Activated T-cell treated with anti-CD3 and anti-CD28 coated beads, Interleukin-2, amount 50 U/mL, for 4 hours (primary cell): ENCODE data around the gene ZFHX3. TPM values are rescaled to one million over a fixed set of nuclear protein-coding genes. Genes with fewer than 3 reads are reported as not detected.

ENCODE experiments used
- ATAC-seq, 2 donors: fragments of 200-7000 bp; cut with Tn5 transposase; one replicate each; pipeline ENCODE4 v1.10.0; 2021
- DNase-seq: peaks from one replicate; pipeline ENCODE4 v3.0.0-alpha.2; 2020
- H3K27me3 Mint-ChIP-seq: one replicate; pipeline ENCODE4 v1.8.0; 2021; ENCODE audit warnings: low read depth, mixed read lengths
- H3K36me3 Mint-ChIP-seq: one replicate; pipeline ENCODE4 v1.8.0; 2022; ENCODE audit warnings: mixed read lengths; ENCODE audit not compliant: insufficient read depth
- H3K4me1 Mint-ChIP-seq: one replicate; pipeline ENCODE4 v1.8.0; 2021; ENCODE audit warnings: low read depth, mixed read lengths
- H3K4me3 Mint-ChIP-seq: one replicate; pipeline ENCODE4 v1.8.0; 2021; ENCODE audit warnings: mild to moderate bottlenecking, moderate library complexity, mixed read lengths
- H3K9me3 Mint-ChIP-seq: one replicate; pipeline ENCODE4 v1.8.0; 2021; ENCODE audit warnings: mixed read lengths
- total RNA-seq, 3 donors: library from RNA; stranded (reverse); gene quantifications; one replicate each; pipeline ENCODE4 v1.2.1, GENCODE V29; 2021

The ZFHX3 gene
- total RNA-seq, 3 donors from 2014 or later: 0.29 to 2.5 (median 0.86) TPM

GRCh38 chr16:73064212-73064993 lies 16.5 kb upstream of the ZFHX3 start:
- H3K9me3 Mint-ChIP-seq: no peaks in the 10 kb centered on the region
- no peak overlapping the region for H3K4me3 Mint-ChIP-seq
- ATAC-seq: no peak
- peaks cover 81% of the 10 kb centered on the region for H3K27me3 Mint-ChIP-seq
- DNase-seq: no peak
- H3K4me1 Mint-ChIP-seq: peaks cover 7% of the 10 kb centered on the region
- H3K36me3 Mint-ChIP-seq: no peaks in the 10 kb centered on the region

GRCh38 chr16:73063854-73064211 lies 15.9 kb upstream of the ZFHX3 start:
- Mint-ChIP-seq H3K36me3 (no peaks in the 10 kb centered on the region), H3K4me3 (no peak overlapping the region), H3K27me3 (peaks cover 80% of the 10 kb centered on the region), H3K9me3 (no peaks in the 10 kb centered on the region), H3K4me1 (peaks cover 10% of the 10 kb centered on the region)
- DNase-seq (no peak), ATAC-seq (no peak)

- ATAC-seq (no peak), DNase-seq (no peak)
- Mint-ChIP-seq H3K27me3 (peaks cover 75% of the 10 kb centered on the region), H3K9me3 (no peaks in the 10 kb centered on the region), H3K4me1 (peaks cover 10% of the 10 kb centered on the region), H3K36me3 (no peaks in the 10 kb centered on the region), H3K4me3 (no peak overlapping the region)
Observed at GRCh38 chr16:73062743-73063733, 15.1 kb upstream of the ZFHX3 start.

DNA sequence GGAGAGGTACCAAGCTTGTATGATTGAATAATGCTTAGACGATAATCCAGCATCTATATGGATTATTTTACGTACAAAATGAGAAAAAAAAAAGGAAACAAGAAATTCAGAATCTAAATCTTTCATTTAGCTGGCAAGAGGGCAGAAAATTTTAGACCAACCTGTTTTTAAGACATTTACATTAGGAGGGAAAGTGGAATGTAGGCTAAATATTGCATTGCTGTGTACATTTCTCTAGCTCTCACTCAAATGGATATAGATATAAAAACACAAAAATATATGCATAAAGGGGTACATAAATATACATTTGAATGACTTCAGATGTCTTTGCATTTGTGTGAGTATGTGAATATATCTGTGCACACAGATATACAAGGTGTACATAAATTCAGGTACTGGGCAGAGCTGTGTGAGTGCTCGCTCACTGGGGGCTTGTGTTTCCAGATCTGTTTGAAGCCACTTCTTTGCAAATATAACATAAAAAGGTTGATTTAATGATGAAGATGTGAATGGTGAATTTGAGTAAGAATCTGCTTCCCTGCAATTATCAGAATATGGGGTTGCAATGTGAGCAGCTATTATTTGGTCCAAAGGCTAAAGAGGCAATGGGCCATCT lies 14.2 kb upstream of the ZFHX3 start:
- Mint-ChIP-seq H3K27me3 (peaks cover 69% of the 10 kb centered on the region), H3K36me3 (no peaks in the 10 kb centered on the region), H3K4me1 (peaks cover 13% of the 10 kb centered on the region), H3K9me3 (no peaks in the 10 kb centered on the region), H3K4me3 (no peak overlapping the region)
- ATAC-seq (no peak), DNase-seq (no peak)

GRCh38 chr16:73060892-73061490 lies 13.1 kb upstream of the ZFHX3 start:
- peaks cover 17% of the 10 kb centered on the region for H3K4me1 Mint-ChIP-seq

DNA sequence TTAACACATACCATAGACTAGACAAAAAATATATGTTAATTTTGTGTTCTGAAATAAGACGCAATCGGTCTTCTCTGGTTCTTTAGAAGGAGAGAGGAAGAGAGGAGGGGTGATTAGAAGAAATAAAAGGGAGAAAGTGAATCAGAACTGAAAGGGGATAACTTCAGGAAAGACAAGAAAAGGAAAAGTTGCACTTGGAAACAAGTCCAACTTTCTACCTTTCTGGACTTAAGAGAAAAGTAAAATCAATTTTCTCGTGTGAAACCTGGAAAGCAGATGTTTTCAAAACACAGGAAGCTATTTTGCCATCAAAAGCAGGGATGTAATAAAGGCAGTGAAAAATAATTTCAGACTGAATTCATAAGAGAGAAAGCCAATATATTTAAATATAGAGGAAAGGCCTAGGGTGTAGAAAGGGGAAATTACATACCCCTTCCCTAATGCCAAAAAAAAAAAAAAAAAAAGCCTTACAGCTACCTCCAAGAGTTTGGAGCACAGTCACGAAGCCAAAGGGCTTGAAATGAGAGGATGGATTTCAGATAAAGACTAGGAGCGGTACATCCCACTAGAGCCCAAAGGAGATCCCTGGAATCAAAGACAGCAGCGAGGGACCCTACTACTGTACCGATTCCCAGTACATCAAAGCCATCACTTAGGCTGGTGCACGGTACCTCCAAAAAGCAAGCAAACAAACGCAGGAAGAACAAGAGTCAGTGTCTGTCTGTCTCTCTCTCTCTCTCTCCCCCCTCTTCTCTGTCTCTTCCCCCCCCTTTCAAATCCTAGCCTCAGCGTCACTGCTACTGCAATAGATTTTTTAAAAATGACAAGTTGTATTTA lies 12.1 kb upstream of the ZFHX3 start:
- peaks cover 75% of the 10 kb centered on the region for H3K27me3 Mint-ChIP-seq
- no peak for DNase-seq
- H3K9me3 Mint-ChIP-seq: no peaks in the 10 kb centered on the region
- no peaks in the 10 kb centered on the region for H3K36me3 Mint-ChIP-seq
- ATAC-seq: no peak
- H3K4me1 Mint-ChIP-seq: peaks cover 20% of the 10 kb centered on the region
- no peak overlapping the region for H3K4me3 Mint-ChIP-seq

More at GRCh38 chr16:73060892-73061490, 13.1 kb upstream of the ZFHX3 start:
- H3K9me3 Mint-ChIP-seq: no peaks in the 10 kb centered on the region
- ATAC-seq: no peak
- no peaks in the 10 kb centered on the region for H3K36me3 Mint-ChIP-seq
- H3K4me3 Mint-ChIP-seq: no peak overlapping the region
- peaks cover 75% of the 10 kb centered on the region for H3K27me3 Mint-ChIP-seq
- DNase-seq: no peak

- peaks cover 15% of the 10 kb centered on the region for H3K4me1 Mint-ChIP-seq
- H3K9me3 Mint-ChIP-seq: no peaks in the 10 kb centered on the region
- no peaks in the 10 kb centered on the region for H3K36me3 Mint-ChIP-seq
- H3K27me3 Mint-ChIP-seq: peaks cover 72% of the 10 kb centered on the region
- ATAC-seq (peak; percentile 34 to 53), DNase-seq (no peak)
- H3K4me3 Mint-ChIP-seq: peak overlapping the region; percentile 84
Observed at GRCh38 chr16:73058616-73059409, 10.9 kb upstream of the ZFHX3 start.

DNA sequence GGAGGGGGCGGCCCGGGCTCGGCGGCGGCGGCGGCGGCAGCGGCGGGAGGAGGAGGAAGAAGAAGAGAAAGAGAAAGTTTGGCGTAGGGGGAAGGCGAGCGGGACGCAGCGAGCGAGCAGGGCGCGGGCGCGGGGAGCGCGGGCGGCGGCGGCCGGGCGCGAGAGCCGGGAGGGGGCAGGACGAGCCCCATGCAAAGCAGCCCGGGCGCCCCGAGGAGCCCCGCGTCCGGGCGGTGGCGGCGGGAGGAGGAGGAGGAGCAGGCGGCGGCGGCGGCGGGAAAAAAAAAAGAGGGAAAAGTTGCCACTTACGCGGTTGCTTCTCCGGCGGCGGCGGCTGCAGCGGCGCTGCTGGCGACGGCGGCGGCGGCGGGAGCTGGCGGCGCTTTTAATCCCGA lies 10.3 kb upstream of the ZFHX3 start:
- H3K4me3 Mint-ChIP-seq: peak overlapping the region; percentile 21
- peaks cover 66% of the 10 kb centered on the region for H3K27me3 Mint-ChIP-seq
- H3K4me1 Mint-ChIP-seq: peaks cover 14% of the 10 kb centered on the region
- ATAC-seq (peak; percentile 66 to 69), DNase-seq (no peak)
- no peaks in the 10 kb centered on the region for H3K36me3 Mint-ChIP-seq
- H3K9me3 Mint-ChIP-seq: no peaks in the 10 kb centered on the region

- peak overlapping the region; percentile 92 for H3K4me3 Mint-ChIP-seq
- peaks cover 63% of the 10 kb centered on the region for H3K27me3 Mint-ChIP-seq
- no peaks in the 10 kb centered on the region for H3K9me3 Mint-ChIP-seq
- H3K4me1 Mint-ChIP-seq: peaks cover 14% of the 10 kb centered on the region
- ATAC-seq (peak; percentile 26 to 51), DNase-seq (no peak)
- no peaks in the 10 kb centered on the region for H3K36me3 Mint-ChIP-seq
Observed at GRCh38 chr16:73057291-73058210, 9.6 kb upstream of the ZFHX3 start.

DNA sequence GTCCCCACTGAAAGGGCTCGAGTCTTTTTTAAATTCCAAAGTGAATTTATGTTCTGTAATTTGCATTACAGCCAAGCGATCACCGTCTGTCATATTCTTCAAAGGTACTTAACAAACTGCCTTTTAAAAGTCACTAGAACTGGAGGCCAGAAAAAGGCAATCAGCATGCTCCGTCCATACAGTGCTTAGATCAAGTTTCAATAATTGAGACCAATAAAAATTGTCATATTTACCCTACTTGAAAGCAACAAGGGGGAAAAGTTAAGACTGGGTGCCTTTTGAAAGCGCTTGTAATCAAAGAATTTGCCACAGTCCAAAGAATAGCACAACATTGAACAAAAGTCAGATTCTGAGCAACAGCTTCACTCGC lies 9.0 kb upstream of the ZFHX3 start:
- Mint-ChIP-seq H3K4me3 (peak overlapping the region; percentile 92), H3K9me3 (no peaks in the 10 kb centered on the region), H3K36me3 (no peaks in the 10 kb centered on the region), H3K4me1 (peaks cover 14% of the 10 kb centered on the region), H3K27me3 (peaks cover 57% of the 10 kb centered on the region)
- DNase-seq (no peak), ATAC-seq (no peak)

GRCh38 chr16:73056448-73056847 lies 8.5 kb upstream of the ZFHX3 start:
- ATAC-seq (no peak), DNase-seq (no peak)
- Mint-ChIP-seq H3K9me3 (no peaks in the 10 kb centered on the region), H3K4me1 (peaks cover 14% of the 10 kb centered on the region), H3K36me3 (no peaks in the 10 kb centered on the region), H3K27me3 (peaks cover 54% of the 10 kb centered on the region), H3K4me3 (no peak overlapping the region)

- no peak overlapping the region for H3K4me3 Mint-ChIP-seq
- H3K4me1 Mint-ChIP-seq: peaks cover 14% of the 10 kb centered on the region
- no peaks in the 10 kb centered on the region for H3K36me3 Mint-ChIP-seq
- H3K9me3 Mint-ChIP-seq: no peaks in the 10 kb centered on the region
- H3K27me3 Mint-ChIP-seq: peaks cover 41% of the 10 kb centered on the region
- no peak for ATAC-seq
- no peak for DNase-seq
Observed at GRCh38 chr16:73054813-73055482, 7.0 kb upstream of the ZFHX3 start.
